Measurements from ENCODE around the gene NACAD.

Gene NACAD

DNA sequence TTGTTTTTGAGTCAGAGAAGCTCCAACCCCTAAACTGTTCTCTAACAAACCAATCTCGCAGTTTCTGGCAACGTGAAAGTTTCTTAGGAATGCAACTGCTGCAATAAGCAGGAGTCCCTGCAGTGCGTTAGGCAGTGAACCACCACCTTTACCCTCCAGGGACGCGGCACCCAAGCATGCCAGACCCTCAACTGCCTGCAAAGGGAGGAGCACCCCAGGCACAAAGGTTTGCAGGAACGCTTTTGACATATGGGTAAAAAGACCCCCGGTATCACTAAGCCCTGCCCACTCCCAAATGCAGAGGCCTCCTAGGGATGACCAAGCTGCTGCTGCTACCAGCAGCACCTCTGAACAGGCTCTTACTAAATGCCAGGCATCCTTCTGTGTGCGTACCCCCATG is 18.1 kb upstream of the NACAD start:
- ATAC-seq (ENCODE audit: insufficient read depth, low read depth), result no peak

GRCh38 chr7:45105588-45106188 is 16.9 kb upstream of the NACAD start:
- Histone ChIP-seq H2AFZ (ENCODE audit: low read depth, low read length) (no peak overlapping the region), H3K4me1 (ENCODE audit: insufficient read depth, low read length) (peaks cover 38% of the 10 kb centered on the region), H4K20me1 (ENCODE audit: insufficient read depth, low read length) (peaks cover 92% of the 10 kb centered on the region), H3K36me3 (ENCODE audit: insufficient read depth, low read length) (peaks cover 91% of the 10 kb centered on the region), H3K9ac (ENCODE audit: low read depth, low read length) (no peak overlapping the region), H3K4me3 (ENCODE audit: low read depth in 1 of 2, low read length in 2 of 2) (no peak overlapping the region), H3K27me3 (ENCODE audit: insufficient read depth, low read length, poor library complexity) (no peaks in the 10 kb centered on the region), H3K79me2 (ENCODE audit: insufficient read depth, low read length) (peaks cover 56% of the 10 kb centered on the region), H3K9me3 (ENCODE audit: insufficient read depth, low read length, severe bottlenecking) (no peaks in the 10 kb centered on the region), H3K4me2 (ENCODE audit: insufficient read depth, low read length) (no peak overlapping the region), H3K27ac (ENCODE audit: low read length) (no peak overlapping the region)
- no peak for ATAC-seq (ENCODE audit: insufficient read depth, low read depth)
- DNase-seq, result no peak
- TF ChIP-seq EZH2 (IDR thresholded peaks at IDR 0.05; ENCODE audit: borderline replicate concordance, low read depth, low read length, severe bottlenecking) (no peak), CTCF (IDR thresholded peaks at IDR 0.05; ENCODE audit: borderline replicate concordance, extremely low read depth, low read length, poor library complexity, severe bottlenecking) (no peak)

More for the DNA sequence above, 18.1 kb upstream of the NACAD start:
- Histone ChIP-seq H3K36me3 (ENCODE audit: insufficient read depth, low read length) (peaks cover 83% of the 10 kb centered on the region), H3K79me2 (ENCODE audit: insufficient read depth, low read length) (peaks cover 66% of the 10 kb centered on the region), H3K27ac (ENCODE audit: low read length) (no peak overlapping the region), H2AFZ (ENCODE audit: low read depth, low read length) (no peak overlapping the region), H3K4me3 (ENCODE audit: low read depth in 1 of 2, low read length in 2 of 2) (no peak overlapping the region), H3K4me1 (ENCODE audit: insufficient read depth, low read length) (peaks cover 39% of the 10 kb centered on the region), H3K9ac (ENCODE audit: low read depth, low read length) (no peak overlapping the region), H3K27me3 (ENCODE audit: insufficient read depth, low read length, poor library complexity) (no peaks in the 10 kb centered on the region), H3K9me3 (ENCODE audit: insufficient read depth, low read length, severe bottlenecking) (no peaks in the 10 kb centered on the region), H4K20me1 (ENCODE audit: insufficient read depth, low read length) (peaks cover 80% of the 10 kb centered on the region), H3K4me2 (ENCODE audit: insufficient read depth, low read length) (no peak overlapping the region)
- TF ChIP-seq CTCF (IDR thresholded peaks at IDR 0.05; ENCODE audit: borderline replicate concordance, extremely low read depth, low read length, poor library complexity, severe bottlenecking) (no peak), EZH2 (IDR thresholded peaks at IDR 0.05; ENCODE audit: borderline replicate concordance, low read depth, low read length, severe bottlenecking) (no peak)
- DNase-seq, result no peak

- peaks cover 32% of the 10 kb centered on the region for H3K4me1 ChIP-seq (ENCODE audit: insufficient read depth, low read length)
- H3K9ac ChIP-seq (ENCODE audit: low read depth, low read length), result no peak overlapping the region
- H3K4me2 ChIP-seq (ENCODE audit: insufficient read depth, low read length), result no peak overlapping the region
- H3K9me3 ChIP-seq (ENCODE audit: insufficient read depth, low read length, severe bottlenecking), result no peaks in the 10 kb centered on the region
- ATAC-seq (ENCODE audit: insufficient read depth, low read depth) (no peak), DNase-seq (no peak)
- no peak overlapping the region for H3K27ac ChIP-seq (ENCODE audit: low read length)
- peaks cover 96% of the 10 kb centered on the region for H3K36me3 ChIP-seq (ENCODE audit: insufficient read depth, low read length)
- no peaks in the 10 kb centered on the region for H3K27me3 ChIP-seq (ENCODE audit: insufficient read depth, low read length, poor library complexity)
- no peak overlapping the region for H3K4me3 ChIP-seq (ENCODE audit: low read depth in 1 of 2, low read length in 2 of 2)
- TF ChIP-seq CTCF (IDR thresholded peaks at IDR 0.05; ENCODE audit: borderline replicate concordance, extremely low read depth, low read length, poor library complexity, severe bottlenecking), result no peak
- no peak for TF ChIP-seq EZH2 (IDR thresholded peaks at IDR 0.05; ENCODE audit: borderline replicate concordance, low read depth, low read length, severe bottlenecking)
- H4K20me1 ChIP-seq (ENCODE audit: insufficient read depth, low read length), result peaks cover 95% of the 10 kb centered on the region
- H2AFZ ChIP-seq (ENCODE audit: low read depth, low read length), result no peak overlapping the region
- H3K79me2 ChIP-seq (ENCODE audit: insufficient read depth, low read length), result peaks cover 50% of the 10 kb centered on the region
Measured at GRCh38 chr7:45104844-45105587, 16.2 kb upstream of the NACAD start.
